H1 (cell line): Measurements from ENCODE around the gene DOCK3. TPM values are rescaled to one million over a fixed set of nuclear protein-coding genes. Genes with fewer than 3 reads are reported as not detected.

Experiments
- NANOG ChIP-seq: IDR thresholded peaks from 2 replicates; pipeline ENCODE4 v1.6.1; 2011; ENCODE audit warnings: low read length, low read depth, mild to moderate bottlenecking, inconsistent platforms; ENCODE audit not compliant: insufficient read depth, poor library complexity, severe bottlenecking
- SIN3A ChIP-seq, 2 experiments: IDR thresholded peaks in 1 of 2; conservative IDR thresholded peaks in 1 of 2; 2 replicates each; pipeline ENCODE4 v1.6.1; 2011 to 2012; ENCODE audit warnings: low read length in 2 of 2, improper control_type of control experiment in 1 of 2, low read depth in 1 of 2, mild to moderate bottlenecking in 1 of 2
- polyA plus RNA-seq, 7 experiments: library from polyadenylated mRNA; depleted of rRNA in 3 of 7; stranded (reverse) in 5 of 7; unstranded in 2 of 7; fragments of >200 nt in 5 of 7; fragments of 200-250 nt in 2 of 7; gene quantifications; 1 replicate in 5 of 7; 2 replicates in 1 of 7; 4 replicates in 1 of 7; pipeline versions ENCODE4 v1.2.1 to v1.2.3, GENCODE V29; 2011 to 2013; ENCODE audit warnings: missing spikeins in 2 of 7, mixed read lengths in 2 of 7
- total RNA-seq: library from RNA; stranded (reverse); fragmentation: NEBNext Ultra II Directional; extraction: Animal tissue kit (Norgen Biotek cat#: 25700); gene quantifications from 2 replicates; pipeline ENCODE4 v1.2.1, GENCODE V29; 2021

DOCK3 gene
- total and polyA plus RNA-seq, 2 of the 8 experiments (the other 6 are each of a cell fraction or from before 2014, with no cell fraction given): 2.7 to 5.0 TPM

- TF ChIP-seq SIN3A (conservative IDR thresholded peaks at IDR 0.05 in 1 of 2, IDR thresholded peaks at IDR 0.05 in 1 of 2; ENCODE audit: low read depth in 1 of 2, low read length in 2 of 2) (no peak), NANOG (no peak)
Observed at GRCh38 chr3:50850639-50851511, 176.1 kb downstream of the DOCK3 start (continued).
